ENCODE measurements around the gene PCDHB6.

DNA sequence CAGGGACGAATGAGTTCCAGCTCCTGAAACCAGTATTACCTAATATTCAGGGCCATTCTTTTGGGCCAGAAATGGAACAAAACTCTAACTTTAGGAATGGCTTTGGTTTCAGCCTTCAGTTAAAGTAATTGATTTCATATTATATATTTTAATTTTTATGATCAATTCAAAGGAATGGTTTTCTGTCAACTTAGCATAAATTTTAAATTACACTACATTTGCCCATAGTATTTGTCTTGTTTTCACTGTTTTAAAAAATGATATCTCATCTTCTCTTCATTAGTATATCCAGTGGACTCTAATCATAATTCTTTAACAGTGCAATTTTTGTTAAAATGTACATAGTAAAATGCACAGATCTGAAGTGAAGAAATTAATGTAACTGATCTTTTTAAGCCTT, 30.5 kb downstream of the PCDHB6 start:
- TF ChIP-seq POLR2AphosphoS5 (IDR thresholded peaks at IDR 0.05), result no peak
- TF ChIP-seq, protein P1, sequence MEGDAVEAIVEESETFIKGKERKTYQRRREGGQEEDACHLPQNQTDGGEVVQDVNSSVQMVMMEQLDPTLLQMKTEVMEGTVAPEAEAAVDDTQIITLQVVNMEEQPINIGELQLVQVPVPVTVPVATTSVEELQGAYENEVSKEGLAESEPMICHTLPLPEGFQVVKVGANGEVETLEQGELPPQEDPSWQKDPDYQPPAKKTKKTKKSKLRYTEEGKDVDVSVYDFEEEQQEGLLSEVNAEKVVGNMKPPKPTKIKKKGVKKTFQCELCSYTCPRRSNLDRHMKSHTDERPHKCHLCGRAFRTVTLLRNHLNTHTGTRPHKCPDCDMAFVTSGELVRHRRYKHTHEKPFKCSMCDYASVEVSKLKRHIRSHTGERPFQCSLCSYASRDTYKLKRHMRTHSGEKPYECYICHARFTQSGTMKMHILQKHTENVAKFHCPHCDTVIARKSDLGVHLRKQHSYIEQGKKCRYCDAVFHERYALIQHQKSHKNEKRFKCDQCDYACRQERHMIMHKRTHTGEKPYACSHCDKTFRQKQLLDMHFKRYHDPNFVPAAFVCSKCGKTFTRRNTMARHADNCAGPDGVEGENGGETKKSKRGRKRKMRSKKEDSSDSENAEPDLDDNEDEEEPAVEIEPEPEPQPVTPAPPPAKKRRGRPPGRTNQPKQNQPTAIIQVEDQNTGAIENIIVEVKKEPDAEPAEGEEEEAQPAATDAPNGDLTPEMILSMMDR (IDR thresholded peaks at IDR 0.05), result no peak
- TF ChIP-seq EP300 (IDR thresholded peaks at IDR 0.05), result no peak

Measured in gastroesophageal sphincter (tissue), 3 donors.